Measurements from ENCODE around the gene NEUROD2.

The NEUROD2 gene

DNA sequence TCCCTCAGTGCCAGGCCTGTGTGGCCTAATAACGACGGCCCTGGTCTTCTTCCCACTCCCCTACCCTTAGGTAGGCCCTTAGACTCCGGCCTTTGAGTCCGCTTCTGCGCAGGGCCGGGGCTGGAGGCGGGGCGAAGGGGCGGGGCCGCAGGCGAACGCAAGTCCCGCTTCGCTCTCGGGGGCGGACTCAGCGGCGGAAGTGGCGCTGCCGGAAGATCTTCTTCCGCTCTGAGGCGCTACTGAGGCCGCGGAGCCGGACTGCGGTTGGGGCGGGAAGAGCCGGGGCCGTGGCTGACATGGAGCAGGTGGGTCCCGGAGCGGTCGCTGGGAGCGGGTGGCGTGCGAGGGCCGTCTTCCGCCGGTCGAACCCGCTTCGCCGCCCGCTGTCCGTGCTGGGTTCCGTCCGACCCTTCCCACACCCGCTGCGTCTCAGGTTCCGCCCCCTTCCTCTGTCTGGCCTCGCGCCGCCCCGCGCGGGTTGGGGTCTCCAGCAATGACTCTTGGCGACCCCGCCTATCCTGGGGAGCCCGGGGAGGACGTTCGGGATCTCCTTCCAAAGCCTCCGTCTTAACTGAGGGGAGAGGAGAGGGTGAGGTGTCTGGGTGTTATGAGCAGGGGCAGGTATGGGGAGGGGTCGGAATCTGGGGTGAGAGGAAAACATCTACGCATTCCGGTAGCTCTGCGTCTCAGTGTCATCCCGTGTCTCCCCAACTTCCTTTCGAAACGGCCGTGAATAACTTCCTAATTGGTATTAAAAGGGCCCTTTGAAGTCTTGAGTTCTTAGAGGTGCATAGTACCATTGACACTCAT lies 29.4 kb upstream of the NEUROD2 start, which contains the start of gene STARD3 (continued):
- TF ChIP-seq, protein P1, sequence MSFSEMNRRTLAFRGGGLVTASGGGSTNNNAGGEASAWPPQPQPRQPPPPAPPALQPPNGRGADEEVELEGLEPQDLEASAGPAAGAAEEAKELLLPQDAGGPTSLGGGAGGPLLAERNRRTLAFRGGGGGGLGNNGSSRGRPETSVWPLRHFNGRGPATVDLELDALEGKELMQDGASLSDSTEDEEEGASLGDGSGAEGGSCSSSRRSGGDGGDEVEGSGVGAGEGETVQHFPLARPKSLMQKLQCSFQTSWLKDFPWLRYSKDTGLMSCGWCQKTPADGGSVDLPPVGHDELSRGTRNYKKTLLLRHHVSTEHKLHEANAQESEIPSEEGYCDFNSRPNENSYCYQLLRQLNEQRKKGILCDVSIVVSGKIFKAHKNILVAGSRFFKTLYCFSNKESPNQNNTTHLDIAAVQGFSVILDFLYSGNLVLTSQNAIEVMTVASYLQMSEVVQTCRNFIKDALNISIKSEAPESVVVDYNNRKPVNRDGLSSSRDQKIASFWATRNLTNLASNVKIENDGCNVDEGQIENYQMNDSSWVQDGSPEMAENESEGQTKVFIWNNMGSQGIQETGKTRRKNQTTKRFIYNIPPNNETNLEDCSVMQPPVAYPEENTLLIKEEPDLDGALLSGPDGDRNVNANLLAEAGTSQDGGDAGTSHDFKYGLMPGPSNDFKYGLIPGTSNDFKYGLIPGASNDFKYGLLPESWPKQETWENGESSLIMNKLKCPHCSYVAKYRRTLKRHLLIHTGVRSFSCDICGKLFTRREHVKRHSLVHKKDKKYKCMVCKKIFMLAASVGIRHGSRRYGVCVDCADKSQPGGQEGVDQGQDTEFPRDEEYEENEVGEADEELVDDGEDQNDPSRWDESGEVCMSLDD (tag by site-specific recombination; IDR thresholded peaks at IDR 0.05), result peak; percentile 68; the same call in 1 of the 2 replicates
- TF ChIP-seq WT1 (tag by site-specific recombination; IDR thresholded peaks at IDR 0.05) (peak; percentile 34; the same call in 1 of the 2 replicates), ZNF623 (tag by site-specific recombination; IDR thresholded peaks at IDR 0.05) (no peak), ZEB2 (tag by site-specific recombination; IDR thresholded peaks at IDR 0.05) (peak; percentile 88), ZNF394 (tag by site-specific recombination; IDR thresholded peaks at IDR 0.05; ENCODE audit: borderline replicate concordance) (no peak), ZBTB8A (tag by site-specific recombination; IDR thresholded peaks at IDR 0.05) (peak; percentile 35; the same call in 1 of the 2 replicates), ZSCAN23 (tag by site-specific recombination; IDR thresholded peaks at IDR 0.05) (no peak), ZNF560 (tag by site-specific recombination; IDR thresholded peaks at IDR 0.05; ENCODE audit: borderline replicate concordance) (no peak), ZNF624 (tag by site-specific recombination; IDR thresholded peaks at IDR 0.05) (no peak), ZNF585B (tag by site-specific recombination; IDR thresholded peaks at IDR 0.05) (no peak; the same call in 1 of the 2 replicates), ZNF555 (tag by site-specific recombination; conservative IDR thresholded peaks at IDR 0.05) (no peak), ZNF621 (tag by site-specific recombination; IDR thresholded peaks at IDR 0.05) (no peak), TCF7L2 (IDR thresholded peaks at IDR 0.05; ENCODE audit: borderline replicate concordance, low read depth, low read length) (no peak), ZNF654 (tag by site-specific recombination; IDR thresholded peaks at IDR 0.05; ENCODE audit: low read depth) (no peak), ZNF16 (tag by site-specific recombination; IDR thresholded peaks at IDR 0.05; ENCODE audit: low read depth) (no peak), ZBTB48 (tag by site-specific recombination; IDR thresholded peaks at IDR 0.05) (no peak), SP3 (tag by site-specific recombination; IDR thresholded peaks at IDR 0.05) (peak; percentile 88), ZNF76 (tag by site-specific recombination; IDR thresholded peaks at IDR 0.05; ENCODE audit: borderline replicate concordance, low read depth) (peak; percentile 77), ZNF423 (tag by site-specific recombination; IDR thresholded peaks at IDR 0.05) (no peak), ZNF354C (tag by site-specific recombination; IDR thresholded peaks at IDR 0.05; ENCODE audit: borderline replicate concordance, low read depth) (no peak), HOXA7 (CRISPR knock-in tag; IDR thresholded peaks at IDR 0.05; ENCODE audit: borderline replicate concordance) (no peak)
- TF ChIP-seq, protein P2, sequence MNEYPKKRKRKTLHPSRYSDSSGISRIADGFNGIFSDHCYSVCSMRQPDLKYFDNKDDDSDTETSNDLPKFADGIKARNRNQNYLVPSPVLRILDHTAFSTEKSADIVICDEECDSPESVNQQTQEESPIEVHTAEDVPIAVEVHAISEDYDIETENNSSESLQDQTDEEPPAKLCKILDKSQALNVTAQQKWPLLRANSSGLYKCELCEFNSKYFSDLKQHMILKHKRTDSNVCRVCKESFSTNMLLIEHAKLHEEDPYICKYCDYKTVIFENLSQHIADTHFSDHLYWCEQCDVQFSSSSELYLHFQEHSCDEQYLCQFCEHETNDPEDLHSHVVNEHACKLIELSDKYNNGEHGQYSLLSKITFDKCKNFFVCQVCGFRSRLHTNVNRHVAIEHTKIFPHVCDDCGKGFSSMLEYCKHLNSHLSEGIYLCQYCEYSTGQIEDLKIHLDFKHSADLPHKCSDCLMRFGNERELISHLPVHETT (tag by site-specific recombination; IDR thresholded peaks at IDR 0.05), result peak; percentile 64; the same call in 1 of the 2 replicates
- TF ChIP-seq, protein P3, sequence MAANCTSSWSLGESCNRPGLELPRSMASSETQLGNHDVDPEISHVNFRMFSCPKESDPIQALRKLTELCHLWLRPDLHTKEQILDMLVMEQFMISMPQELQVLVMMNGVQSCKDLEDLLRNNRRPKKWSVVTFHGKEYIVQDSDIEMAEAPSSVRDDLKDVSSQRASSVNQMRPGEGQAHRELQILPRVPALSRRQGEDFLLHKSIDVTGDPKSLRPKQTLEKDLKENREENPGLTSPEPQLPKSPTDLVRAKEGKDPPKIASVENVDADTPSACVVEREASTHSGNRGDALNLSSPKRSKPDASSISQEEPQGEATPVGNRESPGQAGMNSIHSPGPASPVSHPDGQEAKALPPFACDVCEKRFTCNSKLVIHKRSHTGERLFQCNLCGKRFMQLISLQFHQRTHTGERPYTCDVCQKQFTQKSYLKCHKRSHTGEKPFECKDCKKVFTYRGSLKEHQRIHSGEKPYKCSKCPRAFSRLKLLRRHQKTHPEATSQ (tag by site-specific recombination; IDR thresholded peaks at IDR 0.05), result peak; percentile 91
- TF ChIP-seq, protein P4, sequence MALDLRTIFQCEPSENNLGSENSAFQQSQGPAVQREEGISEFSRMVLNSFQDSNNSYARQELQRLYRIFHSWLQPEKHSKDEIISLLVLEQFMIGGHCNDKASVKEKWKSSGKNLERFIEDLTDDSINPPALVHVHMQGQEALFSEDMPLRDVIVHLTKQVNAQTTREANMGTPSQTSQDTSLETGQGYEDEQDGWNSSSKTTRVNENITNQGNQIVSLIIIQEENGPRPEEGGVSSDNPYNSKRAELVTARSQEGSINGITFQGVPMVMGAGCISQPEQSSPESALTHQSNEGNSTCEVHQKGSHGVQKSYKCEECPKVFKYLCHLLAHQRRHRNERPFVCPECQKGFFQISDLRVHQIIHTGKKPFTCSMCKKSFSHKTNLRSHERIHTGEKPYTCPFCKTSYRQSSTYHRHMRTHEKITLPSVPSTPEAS (tag by site-specific recombination; IDR thresholded peaks at IDR 0.05), result peak; percentile 48; the same call in 1 of the 2 replicates
- TF ChIP-seq, protein P5, sequence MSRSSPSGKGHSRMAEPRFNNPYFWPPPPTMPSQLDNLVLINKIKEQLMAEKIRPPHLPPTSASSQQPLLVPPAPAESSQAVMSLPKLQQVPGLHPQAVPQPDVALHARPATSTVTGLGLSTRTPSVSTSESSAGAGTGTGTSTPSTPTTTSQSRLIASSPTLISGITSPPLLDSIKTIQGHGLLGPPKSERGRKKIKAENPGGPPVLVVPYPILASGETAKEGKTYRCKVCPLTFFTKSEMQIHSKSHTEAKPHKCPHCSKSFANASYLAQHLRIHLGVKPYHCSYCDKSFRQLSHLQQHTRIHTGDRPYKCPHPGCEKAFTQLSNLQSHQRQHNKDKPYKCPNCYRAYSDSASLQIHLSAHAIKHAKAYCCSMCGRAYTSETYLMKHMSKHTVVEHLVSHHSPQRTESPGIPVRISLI (tag by site-specific recombination; IDR thresholded peaks at IDR 0.05), result no peak
- TF ChIP-seq, protein P6, sequence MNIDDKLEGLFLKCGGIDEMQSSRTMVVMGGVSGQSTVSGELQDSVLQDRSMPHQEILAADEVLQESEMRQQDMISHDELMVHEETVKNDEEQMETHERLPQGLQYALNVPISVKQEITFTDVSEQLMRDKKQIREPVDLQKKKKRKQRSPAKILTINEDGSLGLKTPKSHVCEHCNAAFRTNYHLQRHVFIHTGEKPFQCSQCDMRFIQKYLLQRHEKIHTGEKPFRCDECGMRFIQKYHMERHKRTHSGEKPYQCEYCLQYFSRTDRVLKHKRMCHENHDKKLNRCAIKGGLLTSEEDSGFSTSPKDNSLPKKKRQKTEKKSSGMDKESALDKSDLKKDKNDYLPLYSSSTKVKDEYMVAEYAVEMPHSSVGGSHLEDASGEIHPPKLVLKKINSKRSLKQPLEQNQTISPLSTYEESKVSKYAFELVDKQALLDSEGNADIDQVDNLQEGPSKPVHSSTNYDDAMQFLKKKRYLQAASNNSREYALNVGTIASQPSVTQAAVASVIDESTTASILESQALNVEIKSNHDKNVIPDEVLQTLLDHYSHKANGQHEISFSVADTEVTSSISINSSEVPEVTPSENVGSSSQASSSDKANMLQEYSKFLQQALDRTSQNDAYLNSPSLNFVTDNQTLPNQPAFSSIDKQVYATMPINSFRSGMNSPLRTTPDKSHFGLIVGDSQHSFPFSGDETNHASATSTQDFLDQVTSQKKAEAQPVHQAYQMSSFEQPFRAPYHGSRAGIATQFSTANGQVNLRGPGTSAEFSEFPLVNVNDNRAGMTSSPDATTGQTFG (tag by site-specific recombination; IDR thresholded peaks at IDR 0.05; ENCODE audit: borderline replicate concordance), result no peak; the same call in 1 of the 2 replicates
- TF ChIP-seq, protein P7, sequence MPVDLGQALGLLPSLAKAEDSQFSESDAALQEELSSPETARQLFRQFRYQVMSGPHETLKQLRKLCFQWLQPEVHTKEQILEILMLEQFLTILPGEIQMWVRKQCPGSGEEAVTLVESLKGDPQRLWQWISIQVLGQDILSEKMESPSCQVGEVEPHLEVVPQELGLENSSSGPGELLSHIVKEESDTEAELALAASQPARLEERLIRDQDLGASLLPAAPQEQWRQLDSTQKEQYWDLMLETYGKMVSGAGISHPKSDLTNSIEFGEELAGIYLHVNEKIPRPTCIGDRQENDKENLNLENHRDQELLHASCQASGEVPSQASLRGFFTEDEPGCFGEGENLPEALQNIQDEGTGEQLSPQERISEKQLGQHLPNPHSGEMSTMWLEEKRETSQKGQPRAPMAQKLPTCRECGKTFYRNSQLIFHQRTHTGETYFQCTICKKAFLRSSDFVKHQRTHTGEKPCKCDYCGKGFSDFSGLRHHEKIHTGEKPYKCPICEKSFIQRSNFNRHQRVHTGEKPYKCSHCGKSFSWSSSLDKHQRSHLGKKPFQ (tag by site-specific recombination; IDR thresholded peaks at IDR 0.05), result no peak

Measured in HEK293 (cell line).